Smooth muscle cell of trachea (primary cell): ENCODE measurements around the gene TMEM200B. TPM values are rescaled to one million over a fixed set of nuclear protein-coding genes. Genes with fewer than 3 reads are reported as not detected.

Experiments
- total RNA-seq: library from RNA; depleted of rRNA; stranded (reverse); fragments of >200 nt; gene quantifications from 2 replicates; pipeline ENCODE4 v1.2.1, GENCODE V29; 2014

TMEM200B gene
- 20.0 and 22.8 TPM in 2 replicates for total RNA-seq

DNA sequence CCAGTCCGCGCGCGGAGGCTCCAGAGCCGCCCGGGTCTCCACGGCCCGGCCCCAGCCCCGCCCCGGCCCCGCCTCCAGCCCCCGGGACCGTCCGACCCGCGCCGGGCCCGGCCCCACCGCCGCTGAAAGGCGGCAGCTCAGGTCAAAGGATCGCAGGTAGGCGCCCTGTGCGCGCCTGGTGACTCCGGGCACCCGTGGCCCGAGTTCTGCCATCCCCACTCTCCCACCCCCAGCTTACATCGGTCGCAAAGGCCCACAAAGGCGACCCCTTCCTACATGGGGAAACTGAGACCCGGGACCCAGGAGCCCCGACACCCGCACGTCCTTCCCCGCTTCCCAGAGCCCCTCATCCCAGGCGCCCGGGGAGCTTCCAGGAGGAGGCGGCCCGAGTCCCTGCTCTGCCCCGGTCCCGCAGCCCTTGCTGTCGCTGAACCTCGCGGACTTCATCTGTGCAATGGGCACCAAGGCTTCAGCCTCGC lies at the start of gene TMEM200B:
TSS of gene TMEM200B (minus strand) at position 17 of the 479 bp plus-strand sequence. CDS start 2,075 bp downstream, outside the sequence.

Other genes with a start within 250 kb of the TMEM200B start
- gene EPB41, start 209.3 kb downstream of the TMEM200B start, total RNA-seq = 6.7 and 15.9 TPM in 2 replicates
- gene SRSF4, start 58.0 kb upstream of the TMEM200B start, total RNA-seq = 37.4 and 39.0 TPM in 2 replicates
- gene MECR, start 107.0 kb upstream of the TMEM200B start, total RNA-seq = 20.7 and 27.5 TPM in 2 replicates
- 14.4 and 42.5 TPM in 2 replicates for gene PTPRU, start 112.6 kb upstream of the TMEM200B start, total RNA-seq